Endodermal cell (in vitro differentiated cells): Measurements from ENCODE around the gene HOGA1. TPM values are rescaled to one million over a fixed set of nuclear protein-coding genes. Genes with fewer than 3 reads are reported as not detected.
A peak's percentile ranks its signal among the peaks of the same experiment; 100 is the strongest.
"Not testable (repeated sequence)": the region's sequence is repeated elsewhere in the genome, so short reads cannot be mapped to it uniquely, and the experiment has no call there.

Experiments
- DNase-seq: peaks from one replicate; pipeline ENCODE4 v3.0.0-alpha.2; 2017
- H3K27ac ChIP-seq: 2 replicates; pipeline ENCODE4 v1.5.1; 2013; ENCODE audit warnings: mild to moderate bottlenecking, low read depth, low read length, moderate library complexity
- H3K27me3 ChIP-seq: 2 replicates; pipeline ENCODE4 v1.6.1; 2013; ENCODE audit warnings: mild to moderate bottlenecking, low read length, moderate library complexity; ENCODE audit not compliant: insufficient read depth, control insufficient read depth, poor library complexity, severe bottlenecking
- H3K36me3 ChIP-seq: 2 replicates; pipeline ENCODE4 v1.7.0; 2013; ENCODE audit warnings: mild to moderate bottlenecking, low read length, moderate library complexity; ENCODE audit not compliant: control insufficient read depth, insufficient read depth
- H3K4me1 ChIP-seq: one replicate; pipeline ENCODE4 v1.7.0; 2013; ENCODE audit warnings: low read length; ENCODE audit not compliant: control insufficient read depth, insufficient read depth
- H3K4me3 ChIP-seq: 2 replicates; pipeline ENCODE4 v1.5.1; 2013; ENCODE audit warnings: mild to moderate bottlenecking, low read length, moderate library complexity
- H3K9ac ChIP-seq: 2 replicates; pipeline ENCODE4 v1.6.1; 2013; ENCODE audit warnings: mild to moderate bottlenecking, low read length, moderate library complexity; ENCODE audit not compliant: poor library complexity, severe bottlenecking; ENCODE audit errors: extremely low read depth
- H3K9me3 ChIP-seq: 2 replicates; pipeline ENCODE4 v1.6.1; 2013; ENCODE audit warnings: mild to moderate bottlenecking, low read length, moderate library complexity; ENCODE audit not compliant: control insufficient read depth
- H3K27ac Mint-ChIP-seq: 2 replicates; pipeline ENCODE4 v1.8.0; 2020; ENCODE audit warnings: mixed read lengths
- H3K27me3 Mint-ChIP-seq: 2 replicates; pipeline ENCODE4 v1.8.0; 2021; ENCODE audit warnings: mild to moderate bottlenecking, mixed read lengths; ENCODE audit not compliant: insufficient read depth
- H3K36me3 Mint-ChIP-seq: 2 replicates; pipeline ENCODE4 v1.8.0; 2020; ENCODE audit warnings: low read depth, mixed read lengths
- H3K4me1 Mint-ChIP-seq: 2 replicates; pipeline ENCODE4 v1.8.0; 2020; ENCODE audit warnings: mixed read lengths
- H3K4me3 Mint-ChIP-seq: 2 replicates; pipeline ENCODE4 v1.8.0; 2020; ENCODE audit warnings: mild to moderate bottlenecking, moderate library complexity, mixed read lengths
- H3K9me3 Mint-ChIP-seq: 2 replicates; pipeline ENCODE4 v1.8.0; 2020; ENCODE audit warnings: mild to moderate bottlenecking, mixed read lengths
- CTCF ChIP-seq: fragments of 200-600 bp; sonication (generic); conservative IDR thresholded peaks from 2 replicates; pipeline ENCODE4 v1.5.0; 2021; ENCODE audit warnings: antibody characterized with exemption, mild to moderate bottlenecking
- WGBS, 2 experiments: methylation state at CpG; one replicate each; pipeline versions ENCODE4 v1.1.5 to v1.1.7; 2013; ENCODE audit warnings: missing lambda C conversion rate in 2 of 2, mixed read lengths in 1 of 2; ENCODE audit not compliant: insufficient coverage in 1 of 2, insufficient read length in 1 of 2; 5-methylcytosine and 5-hydroxymethylcytosine counted together
- total RNA-seq, 2 donors: library from RNA; stranded (reverse); fragmentation: NEBNext Ultra II Directional in 1 of 2; extraction: Animal tissue kit (Norgen Biotek cat#: 25700) in 1 of 2; gene quantifications; 2 replicates in 1 of 2; 3 replicates in 1 of 2; pipeline ENCODE4 v1.2.1, GENCODE V29; 2021

The HOGA1 gene
- total RNA-seq, 2 donors from 2014 or later = 0.15 to 1.7 TPM

DNA sequence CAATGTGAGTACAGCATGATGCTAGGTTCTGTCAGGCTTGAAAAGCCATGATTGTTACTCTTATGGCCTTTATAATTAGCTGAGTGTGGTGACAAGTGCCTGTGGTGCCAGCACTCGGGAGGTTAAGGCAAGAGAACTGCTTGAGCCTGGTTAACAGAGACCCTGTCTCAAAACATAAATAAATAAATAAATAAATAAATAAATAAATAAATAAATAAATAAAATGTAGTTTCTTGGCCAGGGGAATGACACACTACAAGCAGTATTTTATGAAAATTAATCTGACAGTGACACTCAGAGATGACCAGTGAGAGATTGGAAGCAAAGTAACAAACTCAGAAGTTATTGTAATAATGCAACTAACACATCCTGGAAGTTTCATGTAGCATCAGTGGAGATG lies 51.4 kb downstream of the HOGA1 start:
- Mint-ChIP-seq H3K4me1 (peaks cover 7% of the 10 kb centered on the region), H3K27me3 (no peaks in the 10 kb centered on the region), H3K36me3 (no peaks in the 10 kb centered on the region), H3K4me3 (no peak overlapping the region), H3K9me3 (no peaks in the 10 kb centered on the region), H3K27ac (no peak overlapping the region)
- H3K36me3 ChIP-seq = no peaks in the 10 kb centered on the region
- DNase-seq = no peak
- no peaks in the 10 kb centered on the region for H3K9me3 ChIP-seq
- no peak overlapping the region for H3K9ac ChIP-seq
- no peak for TF ChIP-seq CTCF
- 86% methylated on average over 1 of the region's 1 CpG; no CpG with 5 or more reads in 1 of the 2 experiments for WGBS, 2 experiments
- no peak overlapping the region for H3K4me3 ChIP-seq
- H3K27ac ChIP-seq = no peak overlapping the region
- no peaks in the 10 kb centered on the region for H3K27me3 ChIP-seq
- H3K4me1 ChIP-seq = no peaks in the 10 kb centered on the region

- H3K9me3 ChIP-seq, H3K27ac ChIP-seq, H3K36me3 ChIP-seq, H3K27me3 Mint-ChIP-seq, H3K4me3 ChIP-seq, H3K27ac Mint-ChIP-seq, H3K4me1 Mint-ChIP-seq, H3K27me3 ChIP-seq, H3K4me1 ChIP-seq, H3K4me3 Mint-ChIP-seq, H3K9me3 Mint-ChIP-seq, DNase-seq, H3K9ac ChIP-seq: not testable (repeated sequence)
- peaks cover 12% of the 10 kb centered on the region for H3K36me3 Mint-ChIP-seq
- WGBS, 2 experiments = 100% methylated on average over 2 of the region's 3 CpGs; no CpG with 5 or more reads in 1 of the 2 experiments
Observed at GRCh38 chr10:97639090-97639489, 54.9 kb downstream of the HOGA1 start.

GRCh38 chr10:97640174-97640867 lies 56.1 kb downstream of the HOGA1 start, which contains the start of gene PI4K2A:
Gene PI4K2A (plus strand): TSS chr10:97640671. CDS start chr10:97640743, 72 bp downstream.
- Mint-ChIP-seq H3K27ac (peak within 1 kb of the TSS; percentile 91), H3K4me1 (peaks cover 10% of the 10 kb centered on the region), H3K9me3 (no peaks in the 10 kb centered on the region), H3K36me3 (peaks cover 24% of the 10 kb centered on the region), H3K27me3 (no peaks in the 10 kb centered on the region), H3K4me3 (peak within 1 kb of the TSS; percentile 88)
- Histone ChIP-seq H3K9ac (peak within 1 kb of the TSS; percentile 69), H3K4me3 (peak within 1 kb of the TSS; percentile 97), H3K36me3 (peaks cover 19% of the 10 kb centered on the region), H3K9me3 (no peaks in the 10 kb centered on the region), H3K27ac (peak within 1 kb of the TSS; percentile 38), H3K4me1 (no peaks in the 10 kb centered on the region), H3K27me3 (no peaks in the 10 kb centered on the region)
- no peak for TF ChIP-seq CTCF
- DNase-seq = peak; percentile 100
- WGBS, 2 experiments = 3% methylated on average over 20 to 54 of the region's 54 CpGs
